ENCODE results near the gene LHFPL3.
"Not testable (repeated sequence)": the region's sequence is repeated elsewhere in the genome, so short reads cannot be mapped to it uniquely, and the experiment has no call there.

Gene LHFPL3

GRCh38 chr7:104908636-104909035 is 580.2 kb downstream of the LHFPL3 start:
- Histone ChIP-seq H3K36me3 (no peaks in the 10 kb centered on the region), H3K27me3 (ENCODE audit: insufficient read depth, low read depth, severe bottlenecking) (no peaks in the 10 kb centered on the region), H3K9me3 (ENCODE audit: severe bottlenecking) (no peaks in the 10 kb centered on the region), H3K4me3 (ENCODE audit: low read depth, low read length) (no peak overlapping the region), H3K27ac (no peak overlapping the region)
- no peak for TF ChIP-seq CTCF (IDR thresholded peaks at IDR 0.05; ENCODE audit: low read depth, low read length)
- no peak for DNase-seq

GRCh38 chr7:104909096-104909495 is 580.7 kb downstream of the LHFPL3 start:
- Histone ChIP-seq H3K9me3 (ENCODE audit: severe bottlenecking) (no peaks in the 10 kb centered on the region), H3K27ac (no peak overlapping the region), H3K27me3 (ENCODE audit: insufficient read depth, low read depth, severe bottlenecking) (no peaks in the 10 kb centered on the region), H3K4me3 (ENCODE audit: low read depth, low read length) (no peak overlapping the region), H3K36me3 (no peaks in the 10 kb centered on the region)
- no peak for DNase-seq
- no peak for TF ChIP-seq CTCF (IDR thresholded peaks at IDR 0.05; ENCODE audit: low read depth, low read length)

- TF ChIP-seq CTCF (IDR thresholded peaks at IDR 0.05; ENCODE audit: low read depth, low read length), result no peak
- H3K27ac ChIP-seq, result no peak overlapping the region
Observed at GRCh38 chr7:104914421-104914820, 586.0 kb downstream of the LHFPL3 start.

GRCh38 chr7:104921596-104921995 is 593.2 kb downstream of the LHFPL3 start:
- Histone ChIP-seq H3K27me3 (ENCODE audit: insufficient read depth, low read depth, severe bottlenecking) (no peaks in the 10 kb centered on the region), H3K4me3 (ENCODE audit: low read depth, low read length) (no peak overlapping the region), H3K36me3 (no peaks in the 10 kb centered on the region), H3K9me3 (ENCODE audit: severe bottlenecking) (no peaks in the 10 kb centered on the region), H3K27ac (no peak overlapping the region)
- no peak for DNase-seq
- TF ChIP-seq CTCF (IDR thresholded peaks at IDR 0.05; ENCODE audit: low read depth, low read length), result no peak

More at GRCh38 chr7:104914421-104914820, 586.0 kb downstream of the LHFPL3 start:
- Histone ChIP-seq H3K27me3 (ENCODE audit: insufficient read depth, low read depth, severe bottlenecking) (no peaks in the 10 kb centered on the region), H3K36me3 (no peaks in the 10 kb centered on the region), H3K9me3 (ENCODE audit: severe bottlenecking) (no peaks in the 10 kb centered on the region), H3K4me3 (ENCODE audit: low read depth, low read length) (no peak overlapping the region)
- no peak for DNase-seq

GRCh38 chr7:104922182-104923009 is 594.0 kb downstream of the LHFPL3 start:
- Histone ChIP-seq H3K27ac (no peak overlapping the region), H3K36me3 (no peaks in the 10 kb centered on the region), H3K4me3 (ENCODE audit: low read depth, low read length) (no peak overlapping the region), H3K27me3 (ENCODE audit: insufficient read depth, low read depth, severe bottlenecking) (no peaks in the 10 kb centered on the region), H3K9me3 (ENCODE audit: severe bottlenecking) (no peaks in the 10 kb centered on the region)
- no peak for DNase-seq
- TF ChIP-seq CTCF (IDR thresholded peaks at IDR 0.05; ENCODE audit: low read depth, low read length), result no peak

DNA sequence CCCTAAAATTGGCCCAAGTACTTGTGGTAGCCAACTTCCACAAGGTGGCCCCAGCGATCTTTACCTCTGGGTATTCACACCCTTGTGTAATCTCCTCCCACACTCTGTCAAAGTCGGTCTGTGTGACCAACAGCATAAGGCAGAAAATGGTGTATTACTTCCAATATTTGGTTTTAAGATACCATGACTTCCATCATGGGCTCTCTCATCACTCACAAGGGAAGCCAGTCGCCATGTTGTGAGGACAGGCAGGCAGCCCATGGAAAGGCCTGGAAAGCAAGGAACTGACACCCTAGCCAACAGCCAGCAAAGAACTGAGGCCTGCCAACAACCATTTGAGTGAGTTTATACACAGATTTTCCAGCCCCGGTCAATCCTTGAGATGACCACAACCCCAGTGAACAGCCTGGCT is 594.6 kb downstream of the LHFPL3 start:
- DNase-seq, result peak; percentile 81
- Histone ChIP-seq H3K27ac (no peak overlapping the region), H3K4me3 (ENCODE audit: low read depth, low read length) (no peak overlapping the region), H3K36me3 (no peaks in the 10 kb centered on the region), H3K27me3 (ENCODE audit: insufficient read depth, low read depth, severe bottlenecking) (no peaks in the 10 kb centered on the region), H3K9me3 (ENCODE audit: severe bottlenecking) (no peaks in the 10 kb centered on the region)
- TF ChIP-seq CTCF (IDR thresholded peaks at IDR 0.05; ENCODE audit: low read depth, low read length), result peak; percentile 82

GRCh38 chr7:104926189-104926588 is 597.8 kb downstream of the LHFPL3 start:
- DNase-seq; H3K4me3 ChIP-seq (ENCODE audit: low read depth, low read length): not testable (repeated sequence)

More at GRCh38 chr7:104926189-104926588, 597.8 kb downstream of the LHFPL3 start:
- H3K27ac ChIP-seq; H3K27me3 ChIP-seq (ENCODE audit: insufficient read depth, low read depth, severe bottlenecking); H3K9me3 ChIP-seq (ENCODE audit: severe bottlenecking); H3K36me3 ChIP-seq: not testable (repeated sequence)
